ENCODE results near the gene ARNT2.

The ARNT2 gene

DNA sequence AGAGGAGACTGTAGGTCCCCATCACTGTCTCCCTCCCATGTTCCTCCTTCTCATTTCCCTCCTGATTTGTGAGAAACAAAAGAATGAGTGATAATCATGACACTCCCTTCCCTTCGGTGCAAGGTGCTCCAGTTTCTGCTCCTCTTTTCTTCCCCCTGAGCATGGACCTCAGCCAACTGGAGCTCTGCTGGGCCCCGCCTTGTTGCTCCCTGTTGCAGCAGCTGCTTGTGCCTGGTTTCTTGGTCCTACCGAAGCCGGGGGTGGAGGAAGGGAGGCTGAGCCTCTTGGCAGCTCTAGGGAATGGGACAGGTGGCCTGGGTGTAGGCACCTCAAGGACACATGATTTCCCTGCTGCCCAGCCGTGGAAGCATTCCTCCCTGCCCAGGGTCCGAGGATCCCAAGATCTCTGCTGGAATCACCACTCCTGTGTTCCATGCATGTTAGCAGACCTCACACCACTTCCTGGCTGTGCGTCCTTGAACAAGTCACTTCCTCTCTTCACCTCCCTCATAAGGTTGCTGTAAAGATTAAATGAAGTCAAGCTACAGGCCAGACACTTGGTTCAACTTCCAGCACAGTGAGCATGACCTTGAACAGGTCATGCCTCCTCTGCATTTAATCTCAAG lies 159.3 kb downstream of the ARNT2 start:
- Mint-ChIP-seq H3K36me3 (no peaks in the 10 kb centered on the region), H3K4me3 (no peak overlapping the region), H3K27ac (no peak overlapping the region), H3K4me1 (no peaks in the 10 kb centered on the region), H3K9me3 (no peaks in the 10 kb centered on the region)
- DNase-seq (ENCODE audit: low spot score in 2 of 2) (no peak), ATAC-seq (no peak)

DNA sequence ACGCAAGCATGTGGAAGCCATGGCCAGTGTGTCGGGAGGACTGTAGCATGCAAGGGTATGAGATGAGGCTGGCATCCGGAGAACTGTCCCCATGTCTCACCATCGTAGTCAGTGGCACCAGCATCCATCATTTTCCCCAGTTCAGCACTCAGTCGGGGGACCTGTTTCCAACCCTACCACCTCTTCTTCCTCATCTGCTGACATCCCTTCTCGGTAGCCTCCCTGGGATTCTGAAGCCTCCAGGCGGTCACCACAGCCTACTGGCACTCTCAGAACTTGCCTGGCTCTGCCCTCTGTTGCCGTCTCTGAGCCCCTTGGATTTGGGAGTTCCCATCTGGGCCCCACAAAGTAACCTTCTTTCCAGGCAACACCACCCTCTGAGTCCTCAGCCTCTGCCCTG lies 159.9 kb downstream of the ARNT2 start:
- ATAC-seq (no peak), DNase-seq (ENCODE audit: low spot score in 2 of 2) (no peak)
- Mint-ChIP-seq H3K9me3 (no peaks in the 10 kb centered on the region), H3K4me3 (no peak overlapping the region), H3K36me3 (no peaks in the 10 kb centered on the region), H3K27ac (no peak overlapping the region), H3K4me1 (no peaks in the 10 kb centered on the region)

- DNase-seq (ENCODE audit: low spot score in 2 of 2) (no peak), ATAC-seq (no peak)
- Mint-ChIP-seq H3K36me3 (no peaks in the 10 kb centered on the region), H3K4me3 (no peak overlapping the region), H3K27ac (no peak overlapping the region), H3K4me1 (no peaks in the 10 kb centered on the region), H3K9me3 (no peaks in the 10 kb centered on the region)
These were observed 161.2 kb downstream of the ARNT2 start for GRCh38 chr15:80565398-80565797.

GRCh38 chr15:80565988-80566387 lies 161.8 kb downstream of the ARNT2 start:
- no peak for DNase-seq (ENCODE audit: low spot score in 2 of 2)
- H3K36me3 Mint-ChIP-seq: no peaks in the 10 kb centered on the region
- no peak overlapping the region for H3K4me3 Mint-ChIP-seq
- no peaks in the 10 kb centered on the region for H3K9me3 Mint-ChIP-seq
- H3K4me1 Mint-ChIP-seq: no peaks in the 10 kb centered on the region
- H3K27ac Mint-ChIP-seq: no peak overlapping the region
- ATAC-seq: no peak

GRCh38 chr15:80567721-80568157 lies 163.6 kb downstream of the ARNT2 start:
- peak; percentile 48 for ATAC-seq
- Mint-ChIP-seq H3K4me1 (no peaks in the 10 kb centered on the region), H3K27ac (no peak overlapping the region), H3K9me3 (no peaks in the 10 kb centered on the region), H3K4me3 (no peak overlapping the region), H3K36me3 (no peaks in the 10 kb centered on the region)
- DNase-seq (ENCODE audit: low spot score in 2 of 2): no peak

DNA sequence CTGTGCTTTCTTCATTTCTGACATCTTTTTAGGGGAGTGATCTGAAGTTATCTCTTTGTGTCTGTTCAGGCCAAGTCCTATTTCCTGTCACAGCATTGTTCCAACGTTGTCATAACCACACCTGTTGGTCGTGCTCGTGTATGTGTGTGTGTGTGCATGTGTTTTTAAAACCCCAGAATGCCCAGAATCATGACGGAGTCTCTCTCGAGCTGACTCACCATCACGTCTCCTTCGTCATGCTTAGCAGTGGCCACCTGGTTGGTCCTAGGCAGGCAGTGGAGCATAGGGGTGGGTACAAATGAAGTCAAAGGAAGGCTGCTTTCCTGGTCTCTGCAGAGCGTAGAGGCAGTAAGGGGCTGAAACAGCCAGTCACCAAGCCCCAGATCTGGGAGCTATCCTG lies 164.1 kb downstream of the ARNT2 start:
- ATAC-seq: peak; percentile 66

GRCh38 chr15:80568876-80569605 lies 164.9 kb downstream of the ARNT2 start:
- Mint-ChIP-seq H3K4me1 (no peaks in the 10 kb centered on the region), H3K4me3 (no peak overlapping the region), H3K36me3 (no peaks in the 10 kb centered on the region), H3K9me3 (no peaks in the 10 kb centered on the region), H3K27ac (no peak overlapping the region)
- DNase-seq (ENCODE audit: low spot score in 2 of 2): no peak
- no peak for ATAC-seq

More for the DNA sequence above, 164.1 kb downstream of the ARNT2 start:
- Mint-ChIP-seq H3K4me3 (no peak overlapping the region), H3K9me3 (no peaks in the 10 kb centered on the region), H3K27ac (no peak overlapping the region), H3K36me3 (no peaks in the 10 kb centered on the region), H3K4me1 (no peaks in the 10 kb centered on the region)
- DNase-seq (ENCODE audit: low spot score in 2 of 2): no peak

GRCh38 chr15:80569656-80570055 lies 165.5 kb downstream of the ARNT2 start:
- H3K9me3 Mint-ChIP-seq: no peaks in the 10 kb centered on the region
- H3K36me3 Mint-ChIP-seq: no peaks in the 10 kb centered on the region
- H3K27ac Mint-ChIP-seq: no peak overlapping the region
- DNase-seq (ENCODE audit: low spot score in 2 of 2) (no peak), ATAC-seq (no peak)
- H3K4me3 Mint-ChIP-seq: no peak overlapping the region
- no peaks in the 10 kb centered on the region for H3K4me1 Mint-ChIP-seq

- no peaks in the 10 kb centered on the region for H3K36me3 Mint-ChIP-seq
- no peak overlapping the region for H3K4me3 Mint-ChIP-seq
- H3K9me3 Mint-ChIP-seq: no peaks in the 10 kb centered on the region
- ATAC-seq: no peak
- DNase-seq (ENCODE audit: low spot score in 2 of 2): no peak
- H3K27ac Mint-ChIP-seq: no peak overlapping the region
- H3K4me1 Mint-ChIP-seq: no peaks in the 10 kb centered on the region
These were observed 166.4 kb downstream of the ARNT2 start for GRCh38 chr15:80570553-80570952.

DNA sequence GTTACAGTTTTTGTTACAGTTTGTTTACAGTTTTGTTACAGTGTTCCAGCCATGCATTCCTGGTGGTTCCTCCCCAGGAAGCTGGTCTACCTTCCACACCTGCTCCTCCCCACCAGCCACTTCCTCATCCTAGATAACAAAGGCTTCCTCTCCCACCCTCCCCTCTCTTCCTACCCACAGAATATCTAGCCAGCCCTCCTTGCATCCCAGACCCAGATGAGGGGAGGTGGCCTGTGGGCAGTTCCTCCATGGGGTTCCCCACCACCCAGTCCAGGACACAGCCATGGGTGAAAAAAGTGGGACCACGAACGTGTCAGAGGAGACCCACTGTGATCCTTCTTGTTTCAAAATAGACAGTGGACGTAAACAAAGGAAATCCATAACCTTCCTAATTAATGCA lies 168.2 kb downstream of the ARNT2 start:
- no peak overlapping the region for H3K4me3 Mint-ChIP-seq

GRCh38 chr15:80573606-80574005 lies 169.4 kb downstream of the ARNT2 start:
- H3K9me3 Mint-ChIP-seq: no peaks in the 10 kb centered on the region
- H3K36me3 Mint-ChIP-seq: no peaks in the 10 kb centered on the region
- no peaks in the 10 kb centered on the region for H3K4me1 Mint-ChIP-seq
- ATAC-seq (no peak), DNase-seq (ENCODE audit: low spot score in 2 of 2) (no peak)
- no peak overlapping the region for H3K4me3 Mint-ChIP-seq
- no peak overlapping the region for H3K27ac Mint-ChIP-seq

More for the DNA sequence above, 168.2 kb downstream of the ARNT2 start:
- Mint-ChIP-seq H3K9me3 (no peaks in the 10 kb centered on the region), H3K36me3 (no peaks in the 10 kb centered on the region), H3K4me1 (no peaks in the 10 kb centered on the region), H3K27ac (no peak overlapping the region)
- ATAC-seq (no peak), DNase-seq (ENCODE audit: low spot score in 2 of 2) (no peak)

DNA sequence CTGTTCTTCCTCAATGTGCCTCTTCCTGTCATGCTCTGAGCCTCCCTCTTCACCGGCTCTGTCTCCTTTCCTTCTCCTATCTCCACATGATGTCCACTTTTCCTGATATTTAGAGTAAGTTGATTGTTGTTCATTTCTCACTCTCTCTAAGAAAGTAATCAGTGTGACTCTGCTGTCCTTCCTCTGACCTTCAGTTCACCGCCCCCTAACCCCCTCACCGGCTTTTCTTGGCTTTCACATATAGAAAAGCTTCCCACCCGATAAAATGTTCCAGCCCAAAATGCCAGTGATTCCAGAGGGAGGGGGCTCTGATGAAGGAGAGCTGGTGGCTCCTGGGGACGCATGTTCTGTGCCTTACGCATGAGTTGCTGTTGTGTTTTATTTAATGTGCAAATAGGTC lies 170.4 kb downstream of the ARNT2 start:
- ATAC-seq: no peak
- no peaks in the 10 kb centered on the region for H3K9me3 Mint-ChIP-seq

GRCh38 chr15:80576519-80577090 lies 172.4 kb downstream of the ARNT2 start:
- no peaks in the 10 kb centered on the region for H3K4me1 Mint-ChIP-seq
- no peaks in the 10 kb centered on the region for H3K36me3 Mint-ChIP-seq
- ATAC-seq: no peak
- no peak for DNase-seq (ENCODE audit: low spot score in 2 of 2)
- no peak overlapping the region for H3K4me3 Mint-ChIP-seq
- H3K27ac Mint-ChIP-seq: no peak overlapping the region
- H3K9me3 Mint-ChIP-seq: no peaks in the 10 kb centered on the region

More for the DNA sequence above, 170.4 kb downstream of the ARNT2 start:
- H3K36me3 Mint-ChIP-seq: no peaks in the 10 kb centered on the region
- no peaks in the 10 kb centered on the region for H3K4me1 Mint-ChIP-seq
- no peak for DNase-seq (ENCODE audit: low spot score in 2 of 2)
- no peak overlapping the region for H3K27ac Mint-ChIP-seq
- no peak overlapping the region for H3K4me3 Mint-ChIP-seq

DNA sequence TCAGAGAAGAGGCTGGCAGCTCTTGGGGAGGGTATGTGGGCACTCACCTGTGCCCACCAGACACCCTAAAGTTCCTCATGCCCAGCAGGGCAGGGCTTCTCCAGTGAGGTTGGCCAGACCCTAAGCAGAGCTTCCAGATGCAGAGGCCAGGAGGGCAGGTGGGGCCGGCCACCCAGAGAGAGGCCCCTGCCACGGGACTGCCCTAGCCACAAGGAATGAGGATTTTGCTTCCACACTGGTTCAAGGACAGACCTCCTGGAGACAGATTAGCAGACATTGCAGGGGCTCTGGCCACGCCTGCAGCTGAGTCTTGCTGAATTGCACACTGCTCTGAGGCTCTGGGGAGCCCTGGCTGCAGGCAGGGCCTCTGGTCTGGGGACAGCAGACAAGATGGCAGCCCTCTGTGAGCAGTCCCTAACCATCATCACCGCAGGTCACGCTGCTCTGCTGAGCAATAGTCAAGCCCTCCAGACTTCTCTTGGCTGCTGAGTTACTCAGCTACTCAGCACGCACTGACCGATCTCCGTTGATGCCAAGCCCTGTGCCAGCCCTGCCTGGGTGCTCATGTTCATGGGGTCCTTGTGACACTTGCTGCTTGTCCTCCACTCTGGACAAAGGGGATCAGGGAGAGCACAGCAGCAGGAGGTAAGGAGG lies 173.5 kb downstream of the ARNT2 start:
- Mint-ChIP-seq H3K9me3 (no peaks in the 10 kb centered on the region), H3K4me1 (no peaks in the 10 kb centered on the region), H3K4me3 (no peak overlapping the region), H3K36me3 (no peaks in the 10 kb centered on the region), H3K27ac (no peak overlapping the region)
- no peak for DNase-seq (ENCODE audit: low spot score in 2 of 2)
- no peak for ATAC-seq

DNA sequence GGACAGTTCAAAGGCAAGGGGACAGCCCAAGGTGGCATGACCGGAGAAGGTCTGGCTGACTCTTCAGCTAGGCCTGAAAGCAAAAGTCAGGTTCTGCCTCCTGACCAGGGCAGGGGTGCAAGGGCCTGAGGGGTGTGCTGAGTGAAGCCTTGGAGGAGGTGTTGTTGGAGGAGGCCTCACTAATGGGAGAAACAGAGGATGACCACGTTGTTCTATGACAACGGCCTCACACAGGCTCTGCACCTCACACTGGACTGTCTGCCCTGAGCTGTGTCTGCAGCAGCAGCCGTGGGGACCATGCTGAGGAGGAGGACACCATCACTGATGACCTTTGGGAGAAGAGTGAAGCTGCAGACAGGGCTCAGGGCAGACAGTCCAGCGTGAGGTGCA lies 174.0 kb downstream of the ARNT2 start:
- Mint-ChIP-seq H3K4me1 (no peaks in the 10 kb centered on the region), H3K27ac (no peak overlapping the region), H3K4me3 (no peak overlapping the region), H3K36me3 (no peaks in the 10 kb centered on the region), H3K9me3 (no peaks in the 10 kb centered on the region)
- no peak for DNase-seq (ENCODE audit: low spot score in 2 of 2)
- no peak for ATAC-seq

DNA sequence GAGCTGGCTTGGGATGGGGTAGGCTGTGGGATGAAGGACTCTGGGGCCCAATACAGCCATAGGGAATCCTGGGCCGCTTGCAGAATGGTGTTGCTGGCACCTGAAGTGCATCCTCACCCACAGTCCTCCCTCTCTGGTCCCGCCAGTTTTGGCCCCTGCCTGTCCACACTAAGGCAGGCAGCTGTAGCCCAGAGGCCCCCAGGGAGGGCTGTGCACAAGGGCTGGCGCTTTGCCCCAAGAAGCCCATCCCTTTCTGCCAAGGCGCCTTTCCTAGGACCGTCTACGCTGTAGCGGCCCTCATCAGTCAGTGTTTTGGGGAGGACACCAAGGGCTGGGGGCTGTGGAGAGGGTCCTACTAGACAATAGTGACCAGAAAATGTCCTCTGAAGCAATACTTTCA lies 174.7 kb downstream of the ARNT2 start:
- Mint-ChIP-seq H3K27ac (no peak overlapping the region), H3K4me3 (no peak overlapping the region), H3K36me3 (no peaks in the 10 kb centered on the region), H3K4me1 (no peaks in the 10 kb centered on the region), H3K9me3 (no peaks in the 10 kb centered on the region)
- no peak for ATAC-seq
- DNase-seq (ENCODE audit: low spot score in 2 of 2): no peak

All from stimulated activated effector memory CD8-positive, alpha-beta T cell treated with anti-CD3 and anti-CD28 coated beads, Interleukin-12 subunit alpha, Interleukin-12 subunit beta, amount 100 ng/mL, for 72 hours (primary cell).